Liver (tissue), 9 donors: ENCODE measurements around the gene DST. TPM values are rescaled to one million over a fixed set of nuclear protein-coding genes. Genes with fewer than 3 reads are reported as not detected.

Experiments
- DNase-seq: peaks from one replicate; pipeline ENCODE4 v3.0.0-alpha.2; 2017; ENCODE audit warnings: low spot score
- H3K27ac ChIP-seq, 2 donors: one replicate each; pipeline ENCODE4 v1.7.0; 2013; ENCODE audit warnings: inconsistent platforms in 2 of 2, low read length in 2 of 2, control low read depth in 1 of 2, low read depth in 1 of 2, mild to moderate bottlenecking in 1 of 2
- H3K27me3 ChIP-seq, 4 donors: one replicate each; pipeline versions ENCODE4 v1.6.1 to v1.7.0; 2013; ENCODE audit warnings: low read length in 3 of 4, inconsistent platforms in 1 of 4, mild to moderate bottlenecking in 1 of 4, moderate library complexity in 1 of 4; ENCODE audit not compliant: control insufficient read depth in 4 of 4, insufficient read depth in 4 of 4
- H3K36me3 ChIP-seq, 4 donors: one replicate each; pipeline versions ENCODE4 v1.6.1 to v1.7.0; 2013; ENCODE audit warnings: low read length in 3 of 4, mild to moderate bottlenecking in 3 of 4, low read depth in 1 of 4, moderate library complexity in 1 of 4; ENCODE audit not compliant: control insufficient read depth in 4 of 4, insufficient read depth in 3 of 4
- H3K4me1 ChIP-seq, 4 donors: one replicate each; pipeline versions ENCODE4 v1.6.1 to v1.7.0; 2013; ENCODE audit warnings: low read length in 3 of 4, mild to moderate bottlenecking in 3 of 4, moderate library complexity in 1 of 4; ENCODE audit not compliant: control insufficient read depth in 4 of 4, insufficient read depth in 4 of 4
- H3K4me3 ChIP-seq, 3 donors: one replicate each; pipeline versions ENCODE4 v1.6.1 to v1.7.0; 2013; ENCODE audit warnings: low read length in 3 of 3, control low read depth in 1 of 3, low read depth in 1 of 3, mild to moderate bottlenecking in 1 of 3
- H3K9ac ChIP-seq, 2 donors: one replicate each; pipeline ENCODE4 v1.7.0; 2013; ENCODE audit warnings: low read length in 2 of 2, mild to moderate bottlenecking in 2 of 2, moderate library complexity in 2 of 2, control low read depth in 1 of 2, low read depth in 1 of 2
- H3K9me3 ChIP-seq, 4 donors: one replicate each; pipeline versions ENCODE4 v1.6.1 to v1.7.0; 2013; ENCODE audit warnings: low read length in 3 of 4; ENCODE audit not compliant: control insufficient read depth in 4 of 4
- EGR1 ChIP-seq, 2 donors: IDR thresholded peaks; 2 replicates each; pipeline ENCODE4 v1.6.1; 2016 to 2018; ENCODE audit warnings: antibody characterized with exemption in 2 of 2, low read depth in 2 of 2
- FOXA1 ChIP-seq: IDR thresholded peaks from 2 replicates; pipeline ENCODE4 v1.6.1; 2016; ENCODE audit warnings: antibody characterized with exemption
- FOXA2 ChIP-seq: IDR thresholded peaks from 2 replicates; pipeline ENCODE4 v1.6.1; 2016; ENCODE audit warnings: antibody characterized with exemption
- GABPA ChIP-seq, 2 donors: IDR thresholded peaks in 1 of 2; conservative IDR thresholded peaks in 1 of 2; 2 replicates each; pipeline ENCODE4 v1.6.1; 2016; ENCODE audit warnings: antibody characterized with exemption in 2 of 2, mild to moderate bottlenecking in 1 of 2, moderate library complexity in 1 of 2
- HNF4A ChIP-seq, 2 donors: conservative IDR thresholded peaks; 2 replicates each; pipeline ENCODE4 v1.6.1; 2016; ENCODE audit warnings: antibody characterized with exemption in 2 of 2, mild to moderate bottlenecking in 2 of 2
- HNF4G ChIP-seq: IDR thresholded peaks from 2 replicates; pipeline ENCODE4 v1.6.1; 2016; ENCODE audit warnings: antibody characterized with exemption
- JUND ChIP-seq, 2 donors: IDR thresholded peaks; 2 replicates each; pipeline ENCODE4 v1.6.1; 2016; ENCODE audit warnings: antibody characterized with exemption in 2 of 2
- NR2F2 ChIP-seq: IDR thresholded peaks from 2 replicates; pipeline ENCODE4 v1.6.1; 2016; ENCODE audit warnings: antibody characterized with exemption
- RAD21 ChIP-seq, 2 donors: IDR thresholded peaks; 2 replicates each; pipeline ENCODE4 v1.6.1; 2016; ENCODE audit warnings: antibody characterized with exemption in 2 of 2, mild to moderate bottlenecking in 2 of 2
- RXRA ChIP-seq, 2 donors: IDR thresholded peaks; 2 replicates each; pipeline ENCODE4 v1.6.1; 2017 to 2018; ENCODE audit warnings: antibody characterized with exemption in 2 of 2, mild to moderate bottlenecking in 1 of 2
- SP1 ChIP-seq: IDR thresholded peaks from 2 replicates; pipeline ENCODE4 v1.6.1; 2018; ENCODE audit warnings: antibody characterized with exemption, mild to moderate bottlenecking
- TAF1 ChIP-seq: conservative IDR thresholded peaks from 2 replicates; pipeline ENCODE4 v1.6.1; 2016; ENCODE audit warnings: antibody characterized with exemption, mild to moderate bottlenecking
- whole genome bisulfite sequencing: extraction: QIAGEN DNeasy Blood & Tissue Kit; methylation state at CpG from one replicate; pipeline ENCODE4 v1.1.7; 2013; 5-methylcytosine and 5-hydroxymethylcytosine counted together
- polyA plus RNA-seq, 2 donors: library from polyadenylated mRNA; stranded (reverse) in 1 of 2; unstranded in 1 of 2; fragments of 200-250 nt in 1 of 2; fragments of >200 nt in 1 of 2; fragmentation: Nextera tagmentation in 1 of 2; extraction: Ambion mirVana in 1 of 2; gene quantifications; one replicate each; pipeline versions ENCODE4 v1.2.1 to v1.2.3, GENCODE V29; 2013 to 2015
- total RNA-seq, 2 donors: library from RNA; depleted of rRNA; stranded (reverse); fragments of >200 nt; gene quantifications; one replicate each; pipeline ENCODE4 v1.2.3, GENCODE V29; 2014
- TF ChIP-seq, protein P1 (sequence below): IDR thresholded peaks from 2 replicates; pipeline ENCODE4 v1.6.1; 2016; ENCODE audit warnings: antibody characterized with exemption, mild to moderate bottlenecking
- TF ChIP-seq, protein P2 (sequence below): fragments of 150-350 bp; IDR thresholded peaks from 2 replicates; pipeline ENCODE4 v1.5.1; 2017; ENCODE audit warnings: improper control_type of control experiment, low read depth, low read length; ENCODE audit not compliant: missing input control
- TF ChIP-seq, protein P3 (sequence below): IDR thresholded peaks from 2 replicates; pipeline ENCODE4 v1.6.1; 2016; ENCODE audit warnings: antibody characterized with exemption
- TF ChIP-seq, protein P4 (sequence below): IDR thresholded peaks from 2 replicates; pipeline ENCODE4 v1.6.1; 2016; ENCODE audit warnings: antibody characterized with exemption
- donor health status: healthy.
- donor health status: healthy.
- donor health status: healthy.
- donor health status: healthy.
- donor health status: healthy.

Gene DST
- total and polyA plus RNA-seq, 4 donors: 30.5 to 234 (median 86.7) TPM

DNA sequence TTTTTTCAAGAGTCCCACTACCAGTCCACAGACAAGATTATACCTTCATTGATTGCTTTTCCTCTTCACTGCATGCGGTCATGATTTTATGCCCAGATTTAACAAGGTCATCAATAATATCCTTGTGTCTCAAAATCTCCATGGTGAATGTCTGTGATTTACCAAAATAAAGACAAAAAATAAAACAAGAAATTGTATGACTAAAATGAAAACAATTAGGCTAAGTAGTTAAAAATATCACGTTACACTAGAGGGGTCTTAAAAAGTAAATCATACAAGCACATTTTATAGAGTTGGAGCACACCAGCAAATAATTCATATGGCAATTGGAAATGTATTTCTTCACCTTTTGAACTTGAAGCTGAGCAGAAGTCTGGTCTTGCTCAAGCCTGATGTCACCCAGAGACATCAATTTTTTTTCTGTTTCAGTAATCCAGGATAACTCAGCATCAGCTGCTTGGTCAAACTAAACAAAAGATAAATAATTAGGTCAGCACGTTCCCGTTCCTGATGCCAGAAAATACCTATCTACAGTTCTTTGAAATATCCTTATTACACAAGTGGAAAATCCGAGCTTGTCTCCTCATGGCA is 125.4 kb downstream of the DST start:
- Histone ChIP-seq H3K36me3 (peaks cover 1 to 11% (median 4%) of the 10 kb centered on the region in 4 donors), H3K27ac (peak overlapping the region; percentile 31 to 61), H3K9ac (no peak overlapping the region), H3K4me1 (peaks cover 11 to 49% (median 47%) of the 10 kb centered on the region in 4 donors), H3K9me3 (no peaks in the 10 kb centered on the region), H3K27me3 (no peaks in the 10 kb centered on the region), H3K4me3 (no peak overlapping the region)
- TF ChIP-seq HNF4G: no peak
- TF ChIP-seq JUND (IDR thresholded peaks at IDR 0.05): peak; percentile 14 to 78
- TF ChIP-seq NR2F2: peak; percentile 61
- TF ChIP-seq RAD21 (IDR thresholded peaks at IDR 0.05): peak in 1 of 2 donors; percentile 4
- TF ChIP-seq, protein P1, sequence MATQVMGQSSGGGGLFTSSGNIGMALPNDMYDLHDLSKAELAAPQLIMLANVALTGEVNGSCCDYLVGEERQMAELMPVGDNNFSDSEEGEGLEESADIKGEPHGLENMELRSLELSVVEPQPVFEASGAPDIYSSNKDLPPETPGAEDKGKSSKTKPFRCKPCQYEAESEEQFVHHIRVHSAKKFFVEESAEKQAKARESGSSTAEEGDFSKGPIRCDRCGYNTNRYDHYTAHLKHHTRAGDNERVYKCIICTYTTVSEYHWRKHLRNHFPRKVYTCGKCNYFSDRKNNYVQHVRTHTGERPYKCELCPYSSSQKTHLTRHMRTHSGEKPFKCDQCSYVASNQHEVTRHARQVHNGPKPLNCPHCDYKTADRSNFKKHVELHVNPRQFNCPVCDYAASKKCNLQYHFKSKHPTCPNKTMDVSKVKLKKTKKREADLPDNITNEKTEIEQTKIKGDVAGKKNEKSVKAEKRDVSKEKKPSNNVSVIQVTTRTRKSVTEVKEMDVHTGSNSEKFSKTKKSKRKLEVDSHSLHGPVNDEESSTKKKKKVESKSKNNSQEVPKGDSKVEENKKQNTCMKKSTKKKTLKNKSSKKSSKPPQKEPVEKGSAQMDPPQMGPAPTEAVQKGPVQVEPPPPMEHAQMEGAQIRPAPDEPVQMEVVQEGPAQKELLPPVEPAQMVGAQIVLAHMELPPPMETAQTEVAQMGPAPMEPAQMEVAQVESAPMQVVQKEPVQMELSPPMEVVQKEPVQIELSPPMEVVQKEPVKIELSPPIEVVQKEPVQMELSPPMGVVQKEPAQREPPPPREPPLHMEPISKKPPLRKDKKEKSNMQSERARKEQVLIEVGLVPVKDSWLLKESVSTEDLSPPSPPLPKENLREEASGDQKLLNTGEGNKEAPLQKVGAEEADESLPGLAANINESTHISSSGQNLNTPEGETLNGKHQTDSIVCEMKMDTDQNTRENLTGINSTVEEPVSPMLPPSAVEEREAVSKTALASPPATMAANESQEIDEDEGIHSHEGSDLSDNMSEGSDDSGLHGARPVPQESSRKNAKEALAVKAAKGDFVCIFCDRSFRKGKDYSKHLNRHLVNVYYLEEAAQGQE: peak; percentile 14
- peak; percentile 55 to 72 for TF ChIP-seq RXRA (IDR thresholded peaks at IDR 0.05)
- peak; percentile 32 to 59 for TF ChIP-seq HNF4A (conservative IDR thresholded peaks at IDR 0.05)
- no peak for TF ChIP-seq TAF1
- peak; percentile 14 for TF ChIP-seq SP1
- no peak for DNase-seq
- 46% methylated on average over 5 of the region's 5 CpGs for WGBS

DNA sequence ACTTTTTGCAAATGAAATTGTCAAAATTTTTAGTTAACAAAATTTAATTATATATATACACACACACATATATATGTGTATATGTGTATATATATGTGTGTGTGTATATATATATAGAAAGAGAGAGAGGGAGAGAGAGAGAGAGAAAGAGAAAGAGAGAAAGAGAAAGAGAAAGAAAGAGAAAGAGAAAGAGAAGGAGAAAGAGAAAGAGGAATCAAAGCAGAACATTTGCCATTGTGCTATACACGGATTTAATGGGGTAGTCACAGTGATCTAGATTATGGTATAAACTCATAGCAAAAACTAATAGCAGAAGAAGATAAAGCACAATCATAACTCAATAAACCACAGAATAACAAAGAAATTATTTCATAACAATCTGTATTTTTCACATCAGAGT is 126.7 kb downstream of the DST start:
- H3K4me3 ChIP-seq: no peak overlapping the region
- no peak for TF ChIP-seq HNF4G
- no peak for TF ChIP-seq TAF1
- TF ChIP-seq GABPA (IDR thresholded peaks at IDR 0.05 in 1 of 2, conservative IDR thresholded peaks at IDR 0.05 in 1 of 2): no peak
- no peaks in the 10 kb centered on the region for H3K9me3 ChIP-seq
- peaks cover 1 to 13% (median 4%) of the 10 kb centered on the region in 4 donors for H3K36me3 ChIP-seq
- WGBS: 37% methylated on average over 1 of the region's 1 CpG
- no peaks in the 10 kb centered on the region for H3K27me3 ChIP-seq
- H3K27ac ChIP-seq: peak overlapping the region in 1 of 2 donors; percentile 63
- no peak for DNase-seq
- no peak overlapping the region for H3K9ac ChIP-seq
- peaks cover 17 to 57% (median 53%) of the 10 kb centered on the region in 4 donors for H3K4me1 ChIP-seq

DNA sequence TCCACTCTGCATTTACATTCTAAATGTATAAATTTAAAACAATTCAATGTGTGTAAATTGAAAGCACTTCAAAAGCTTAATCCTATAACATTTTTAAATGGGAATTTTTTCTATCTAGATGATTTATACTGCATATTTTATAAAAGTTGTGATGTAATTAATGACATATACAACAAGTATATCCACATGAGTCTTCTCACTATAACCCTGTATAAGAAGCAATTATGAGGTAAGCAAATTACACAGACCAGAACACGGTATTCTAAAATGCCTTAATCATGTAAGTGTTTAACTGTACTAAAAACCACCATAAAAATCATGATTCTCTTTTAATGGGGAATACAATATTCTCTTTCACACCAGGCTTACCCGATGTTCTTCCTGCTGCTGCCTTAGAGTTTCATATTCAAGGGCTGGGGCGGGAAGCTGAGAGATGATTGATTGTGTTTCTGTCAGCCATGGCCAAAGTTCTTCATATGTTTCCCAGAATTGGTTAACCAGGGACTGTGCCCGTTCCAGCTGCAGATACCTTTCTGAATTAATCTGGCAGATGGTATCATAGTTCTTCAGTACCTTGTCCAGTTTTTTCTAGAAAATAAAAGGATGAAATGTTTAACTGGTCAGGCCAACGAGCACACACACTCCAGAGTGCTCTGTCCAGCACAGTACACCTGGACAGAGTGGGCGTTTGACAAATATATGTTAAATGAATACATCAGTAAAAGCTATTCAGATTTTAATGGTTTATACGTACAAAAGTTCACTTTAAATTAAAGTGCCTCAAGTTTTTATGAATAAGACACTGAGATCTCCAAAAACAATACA is 127.4 kb downstream of the DST start:
- DNase-seq: no peak
- Histone ChIP-seq H3K36me3 (peaks cover 1 to 13% (median 3%) of the 10 kb centered on the region in 4 donors), H3K9me3 (no peaks in the 10 kb centered on the region), H3K9ac (peak overlapping the region in 1 of 2 donors; percentile 33), H3K27me3 (no peaks in the 10 kb centered on the region), H3K27ac (peak overlapping the region; percentile 63 to 72), H3K4me3 (no peak overlapping the region), H3K4me1 (peaks cover 17 to 64% (median 59%) of the 10 kb centered on the region in 4 donors)
- 31% methylated on average over 7 of the region's 7 CpGs for WGBS
- TF ChIP-seq JUND (IDR thresholded peaks at IDR 0.05): peak; percentile 21 to 37
- peak; percentile 30 to 45 for TF ChIP-seq RXRA (IDR thresholded peaks at IDR 0.05)
- TF ChIP-seq FOXA1: no peak
- TF ChIP-seq, protein P2, sequence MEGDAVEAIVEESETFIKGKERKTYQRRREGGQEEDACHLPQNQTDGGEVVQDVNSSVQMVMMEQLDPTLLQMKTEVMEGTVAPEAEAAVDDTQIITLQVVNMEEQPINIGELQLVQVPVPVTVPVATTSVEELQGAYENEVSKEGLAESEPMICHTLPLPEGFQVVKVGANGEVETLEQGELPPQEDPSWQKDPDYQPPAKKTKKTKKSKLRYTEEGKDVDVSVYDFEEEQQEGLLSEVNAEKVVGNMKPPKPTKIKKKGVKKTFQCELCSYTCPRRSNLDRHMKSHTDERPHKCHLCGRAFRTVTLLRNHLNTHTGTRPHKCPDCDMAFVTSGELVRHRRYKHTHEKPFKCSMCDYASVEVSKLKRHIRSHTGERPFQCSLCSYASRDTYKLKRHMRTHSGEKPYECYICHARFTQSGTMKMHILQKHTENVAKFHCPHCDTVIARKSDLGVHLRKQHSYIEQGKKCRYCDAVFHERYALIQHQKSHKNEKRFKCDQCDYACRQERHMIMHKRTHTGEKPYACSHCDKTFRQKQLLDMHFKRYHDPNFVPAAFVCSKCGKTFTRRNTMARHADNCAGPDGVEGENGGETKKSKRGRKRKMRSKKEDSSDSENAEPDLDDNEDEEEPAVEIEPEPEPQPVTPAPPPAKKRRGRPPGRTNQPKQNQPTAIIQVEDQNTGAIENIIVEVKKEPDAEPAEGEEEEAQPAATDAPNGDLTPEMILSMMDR: no peak
- TF ChIP-seq GABPA (IDR thresholded peaks at IDR 0.05 in 1 of 2, conservative IDR thresholded peaks at IDR 0.05 in 1 of 2): no peak
- TF ChIP-seq RAD21 (IDR thresholded peaks at IDR 0.05): peak; percentile 15 to 26
- TF ChIP-seq, protein P1: peak; percentile 92
- TF ChIP-seq EGR1 (IDR thresholded peaks at IDR 0.05; ENCODE audit: low read depth in 2 of 2): no peak
- TF ChIP-seq, protein P3, sequence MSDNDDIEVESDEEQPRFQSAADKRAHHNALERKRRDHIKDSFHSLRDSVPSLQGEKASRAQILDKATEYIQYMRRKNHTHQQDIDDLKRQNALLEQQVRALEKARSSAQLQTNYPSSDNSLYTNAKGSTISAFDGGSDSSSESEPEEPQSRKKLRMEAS: peak; percentile 29
- no peak for TF ChIP-seq TAF1
- no peak for TF ChIP-seq FOXA2
- TF ChIP-seq, protein P4, sequence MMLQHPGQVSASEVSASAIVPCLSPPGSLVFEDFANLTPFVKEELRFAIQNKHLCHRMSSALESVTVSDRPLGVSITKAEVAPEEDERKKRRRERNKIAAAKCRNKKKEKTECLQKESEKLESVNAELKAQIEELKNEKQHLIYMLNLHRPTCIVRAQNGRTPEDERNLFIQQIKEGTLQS: no peak
